DMS153 treated with DMSO at 0.1 percent for 48 hours (cell line): Measurements from ENCODE around the gene STS.
"Not testable (repeated sequence)": the region's sequence is repeated elsewhere in the genome, so short reads cannot be mapped to it uniquely, and the experiment has no call there.

ENCODE experiments used
- DNase-seq: peaks from one replicate; lab custom pipeline; 2025; ENCODE audit not compliant: unreplicated experiment; lab: John Stamatoyannopoulos, UW

The STS gene

GRCh38 chrX:7178859-7179258, 31.3 kb downstream of the STS start:
- not testable (repeated sequence) for DNase-seq

- no peak for DNase-seq
Measured at GRCh38 chrX:7179446-7179845, 31.9 kb downstream of the STS start.

DNA sequence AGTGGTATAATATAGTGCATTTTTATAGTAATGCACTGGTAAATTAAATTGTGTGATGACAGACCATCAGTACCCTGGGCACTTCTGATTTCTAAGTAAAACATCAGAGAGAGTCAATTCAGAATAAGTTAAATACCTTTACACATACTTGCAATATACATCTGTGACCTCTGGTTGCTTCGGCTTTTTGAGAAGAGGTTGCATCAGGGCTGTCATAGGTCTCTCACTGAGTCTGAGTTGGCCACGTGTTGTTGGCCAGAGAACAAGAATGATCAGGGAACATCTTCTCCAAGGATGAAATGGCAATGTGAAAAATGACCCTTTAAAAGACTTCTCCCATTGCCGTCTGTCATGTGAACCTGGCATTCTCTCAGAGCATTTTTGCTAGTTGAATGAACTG, 37.3 kb downstream of the STS start:
- no peak for DNase-seq

DNA sequence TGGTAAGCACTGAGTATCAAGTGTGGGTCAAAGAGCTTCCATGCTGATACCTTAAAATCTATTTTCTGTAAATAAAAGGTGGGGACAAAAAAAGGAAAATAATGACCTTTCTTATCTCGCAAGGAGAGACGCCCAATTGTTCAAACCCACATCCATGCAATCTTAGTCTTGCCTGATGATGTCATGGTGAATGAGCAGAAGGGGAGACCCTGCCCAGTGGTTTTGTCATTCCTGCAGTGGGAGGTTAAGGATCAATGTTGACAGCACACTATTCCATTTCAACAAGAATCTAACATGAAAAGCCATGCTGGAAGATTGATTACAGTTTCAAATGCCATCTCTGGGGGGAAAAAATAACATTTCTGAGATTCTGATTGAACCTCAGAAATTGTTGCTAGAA, 41.2 kb downstream of the STS start:
- no peak for DNase-seq

DNA sequence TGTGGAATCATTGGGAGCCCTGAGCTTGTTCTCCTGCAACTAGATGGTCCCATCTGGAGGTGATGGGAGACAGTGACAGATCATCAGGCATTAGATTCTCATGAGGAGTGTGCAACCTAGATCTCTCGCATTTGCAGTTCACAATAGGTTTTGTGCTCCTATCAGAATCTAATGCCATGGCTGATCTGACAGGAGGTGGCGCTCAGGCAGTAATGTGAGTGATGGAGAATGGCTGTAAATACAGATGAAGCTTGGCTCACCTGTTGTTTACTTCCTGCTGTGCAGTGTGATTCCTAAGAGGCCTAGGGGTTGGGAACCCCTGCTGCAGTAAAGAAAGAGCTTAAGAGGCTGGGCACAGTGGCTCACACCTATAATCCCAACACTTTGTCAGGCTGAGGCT, 42.6 kb downstream of the STS start:
- peak; percentile 0 for DNase-seq

DNA sequence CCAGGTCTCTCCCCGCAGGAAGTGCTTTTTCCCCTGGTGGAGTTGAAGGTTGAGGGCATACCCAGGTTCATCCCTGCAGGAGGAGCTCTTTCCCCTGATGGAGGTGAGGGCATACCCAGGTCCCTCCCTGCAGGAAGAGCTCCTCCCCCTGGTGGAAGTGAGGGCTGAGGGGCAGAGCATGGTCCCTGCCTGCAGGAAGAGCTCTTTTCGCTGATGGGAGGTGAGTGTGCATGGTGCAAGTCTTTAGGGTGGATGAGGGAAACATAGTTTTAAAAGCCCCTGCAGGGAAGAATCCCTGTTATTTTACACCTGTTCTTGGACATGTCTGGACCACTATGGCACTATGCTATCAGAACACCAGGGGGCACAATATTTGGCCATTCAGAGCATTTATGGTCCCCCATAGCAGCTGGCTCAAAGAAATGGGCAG, 44.2 kb downstream of the STS start:
- no peak for DNase-seq

DNA sequence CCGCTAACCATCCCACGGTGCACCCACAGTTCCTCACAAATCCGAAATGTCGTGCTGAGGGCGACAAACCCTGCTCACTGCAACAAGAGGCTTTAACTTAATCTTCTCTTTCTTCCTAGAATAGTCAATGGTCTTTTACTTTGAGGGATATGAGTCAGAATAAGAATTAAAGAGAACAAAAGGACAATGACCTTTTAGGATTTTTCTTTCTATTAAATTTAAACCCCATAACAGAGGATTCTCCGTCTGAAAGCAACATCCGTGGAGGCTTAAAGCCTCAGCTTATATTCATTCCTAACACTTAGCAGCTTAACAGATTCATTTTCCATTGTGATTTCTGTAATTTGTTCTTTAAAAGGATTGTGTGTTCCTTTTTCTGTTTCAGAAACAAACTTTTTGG, 45.4 kb downstream of the STS start:
- DNase-seq = no peak

DNA sequence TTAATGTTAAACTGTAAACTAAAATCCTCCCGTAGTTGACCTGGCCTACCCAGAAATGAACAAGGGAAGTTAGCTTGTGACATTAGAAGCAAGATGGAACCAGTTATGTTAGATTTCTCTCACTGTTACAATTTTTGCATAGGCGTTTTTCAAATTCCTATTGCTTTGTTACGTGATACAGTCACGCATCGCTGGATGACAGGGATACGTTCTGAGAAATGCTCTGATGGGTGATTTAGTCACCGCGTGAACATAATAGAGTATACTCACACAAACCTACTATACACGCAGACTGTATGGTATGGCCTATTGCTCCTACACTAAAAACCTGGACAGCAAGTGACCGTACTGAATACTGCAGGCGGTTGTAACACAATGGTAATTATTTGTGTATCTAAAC, 47.1 kb downstream of the STS start:
- no peak for DNase-seq
